Prostate gland (tissue), 2 donors: Measurements from ENCODE around the gene SSTR1.

Experiments
- POLR2A ChIP-seq: fragments of 450-650 bp; IDR thresholded peaks from one replicate; pipeline ENCODE4 v1.6.1; 2016; ENCODE audit warnings: antibody characterized with exemption, mild to moderate bottlenecking
- TF ChIP-seq, protein P1 (sequence below), 4 experiments: fragments of 200-600 bp in 2 of 4; fragments of 450-650 bp in 2 of 4; sonication (generic) in 2 of 4; IDR thresholded peaks; 1 replicate in 3 of 4; 2 replicates in 1 of 4; pipeline ENCODE4 v1.5.1; 2016 to 2019; ENCODE audit warnings: antibody characterized with exemption in 4 of 4, mild to moderate bottlenecking in 2 of 4, moderate library complexity in 2 of 4

DNA sequence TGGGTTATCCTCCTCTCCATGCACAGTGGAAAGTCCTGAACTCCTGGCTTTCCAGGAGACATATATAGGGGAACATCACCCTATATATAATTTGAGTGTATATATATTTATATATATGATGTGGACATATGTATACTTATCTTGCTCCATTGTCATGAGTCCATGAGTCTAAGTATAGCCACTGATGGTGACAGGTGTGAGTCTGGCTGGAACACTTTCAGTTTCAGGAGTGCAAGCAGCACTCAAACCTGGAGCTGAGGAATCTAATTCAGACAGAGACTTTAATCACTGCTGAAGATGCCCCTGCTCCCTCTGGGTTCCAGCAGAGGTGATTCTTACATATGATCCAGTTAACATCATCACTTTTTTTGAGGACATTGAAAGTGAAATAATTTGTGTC is 4.4 kb downstream of the SSTR1 start:
- TF ChIP-seq, protein P1, sequence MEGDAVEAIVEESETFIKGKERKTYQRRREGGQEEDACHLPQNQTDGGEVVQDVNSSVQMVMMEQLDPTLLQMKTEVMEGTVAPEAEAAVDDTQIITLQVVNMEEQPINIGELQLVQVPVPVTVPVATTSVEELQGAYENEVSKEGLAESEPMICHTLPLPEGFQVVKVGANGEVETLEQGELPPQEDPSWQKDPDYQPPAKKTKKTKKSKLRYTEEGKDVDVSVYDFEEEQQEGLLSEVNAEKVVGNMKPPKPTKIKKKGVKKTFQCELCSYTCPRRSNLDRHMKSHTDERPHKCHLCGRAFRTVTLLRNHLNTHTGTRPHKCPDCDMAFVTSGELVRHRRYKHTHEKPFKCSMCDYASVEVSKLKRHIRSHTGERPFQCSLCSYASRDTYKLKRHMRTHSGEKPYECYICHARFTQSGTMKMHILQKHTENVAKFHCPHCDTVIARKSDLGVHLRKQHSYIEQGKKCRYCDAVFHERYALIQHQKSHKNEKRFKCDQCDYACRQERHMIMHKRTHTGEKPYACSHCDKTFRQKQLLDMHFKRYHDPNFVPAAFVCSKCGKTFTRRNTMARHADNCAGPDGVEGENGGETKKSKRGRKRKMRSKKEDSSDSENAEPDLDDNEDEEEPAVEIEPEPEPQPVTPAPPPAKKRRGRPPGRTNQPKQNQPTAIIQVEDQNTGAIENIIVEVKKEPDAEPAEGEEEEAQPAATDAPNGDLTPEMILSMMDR (IDR thresholded peaks at IDR 0.05): no peak
- TF ChIP-seq POLR2A: no peak
